HG02943 (cell line): Measurements from ENCODE around the gene NLRP3.

Source experiments
- ATAC-seq: cut with Tn5 transposase; IDR thresholded peaks from one replicate; pipeline ENCODE4 v1.9.1; 2021; ENCODE audit warnings: mild to moderate bottlenecking, low read depth, moderate library complexity; ENCODE audit not compliant: unreplicated experiment

The NLRP3 gene

GRCh38 chr1:247435030-247435758, 19.2 kb downstream of the NLRP3 start:
- no peak for ATAC-seq

GRCh38 chr1:247435759-247436147, 19.8 kb downstream of the NLRP3 start:
- ATAC-seq: no peak

DNA sequence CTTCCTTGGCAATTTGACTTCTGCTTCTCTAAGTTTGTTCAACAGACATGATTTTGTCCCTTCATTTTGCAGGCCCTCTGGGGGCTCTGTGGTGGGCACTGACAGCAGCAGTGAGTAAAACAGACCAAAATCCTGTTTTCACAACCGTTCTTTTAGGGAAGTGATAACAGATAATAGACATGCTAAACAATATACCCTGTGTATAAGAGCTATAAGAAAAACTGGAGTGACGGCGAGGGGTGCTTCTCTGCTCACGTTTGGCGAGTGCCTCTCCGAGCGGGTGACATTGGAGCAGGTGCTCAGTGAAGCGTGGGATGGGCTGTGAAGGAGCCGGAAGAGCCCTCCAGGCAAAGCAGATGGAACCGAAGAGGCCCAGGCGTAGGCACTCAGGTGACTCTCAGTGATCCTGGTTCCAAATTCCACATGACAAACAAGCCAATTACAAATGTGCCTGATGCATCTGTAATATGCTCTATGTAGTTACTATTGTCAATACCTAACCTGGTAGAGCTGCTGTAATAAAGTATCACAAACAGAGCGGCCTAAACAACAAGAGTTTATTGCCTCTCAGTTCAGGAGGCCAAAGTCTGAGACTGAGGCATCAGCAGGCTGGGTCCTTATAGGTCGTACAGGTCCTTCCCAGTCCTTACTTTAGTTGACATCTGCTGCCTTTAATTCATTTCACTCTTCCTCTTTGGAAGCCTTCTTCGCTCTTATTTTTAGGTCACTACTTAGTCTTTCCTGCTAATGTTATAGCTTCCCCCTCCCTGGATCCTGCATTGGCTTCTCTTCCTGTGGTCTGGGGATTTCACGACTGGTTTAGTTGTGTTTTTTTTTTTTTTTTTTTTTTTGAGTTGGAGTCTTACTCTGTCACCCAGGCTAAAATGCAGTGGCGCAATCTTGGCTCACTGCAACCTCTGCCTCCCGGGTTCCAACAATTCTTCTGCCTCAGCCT, 21.9 kb downstream of the NLRP3 start:
- ATAC-seq: no peak

DNA sequence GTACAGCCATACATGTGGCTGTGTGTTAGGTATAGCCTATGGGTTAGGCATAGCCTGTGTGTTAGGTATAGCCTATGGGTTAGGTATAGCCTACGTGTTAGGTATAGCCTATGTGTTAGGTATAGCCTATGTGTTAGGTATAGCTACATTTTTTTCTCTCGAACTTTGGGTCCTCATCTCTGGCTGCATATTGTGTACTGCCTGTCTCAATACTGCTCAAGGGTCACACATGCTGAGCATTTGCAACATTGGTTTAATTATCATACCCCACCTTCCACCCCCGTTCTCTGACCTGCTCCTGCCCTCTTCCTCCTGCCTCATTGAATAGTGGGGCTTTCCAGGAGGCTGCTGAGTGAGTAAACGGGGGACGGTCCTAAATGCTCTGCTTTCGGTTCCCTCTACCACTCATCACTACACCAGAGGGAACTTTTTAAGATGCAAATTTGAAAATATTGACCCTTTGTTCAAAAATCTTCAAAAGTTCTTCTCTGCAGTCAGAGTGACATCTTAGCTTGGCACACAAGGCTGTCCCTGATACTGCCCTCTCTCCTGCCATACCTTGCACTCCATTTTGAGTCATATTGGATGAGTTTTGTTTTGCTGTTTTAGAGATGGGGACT, 24.1 kb downstream of the NLRP3 start:
- ATAC-seq: peak; percentile 82

DNA sequence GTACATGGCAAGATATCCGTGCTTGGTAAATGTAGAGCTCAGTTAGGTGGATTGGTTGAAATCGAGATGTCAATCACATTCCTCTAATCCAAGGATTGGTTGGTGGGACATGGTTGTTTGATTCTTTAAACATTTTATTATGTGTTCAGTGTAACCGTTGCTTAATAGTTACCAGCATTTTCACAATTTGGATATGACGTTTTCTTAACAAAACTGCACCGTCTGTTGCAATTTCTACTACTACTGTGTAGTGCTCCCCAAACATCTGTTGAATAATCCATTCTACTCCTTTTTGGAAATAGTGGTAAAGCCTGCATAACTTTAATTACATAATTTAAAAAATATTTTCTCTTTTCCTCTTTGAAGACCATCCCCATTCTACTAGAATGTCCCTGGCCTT, 25.6 kb downstream of the NLRP3 start:
- no peak for ATAC-seq

DNA sequence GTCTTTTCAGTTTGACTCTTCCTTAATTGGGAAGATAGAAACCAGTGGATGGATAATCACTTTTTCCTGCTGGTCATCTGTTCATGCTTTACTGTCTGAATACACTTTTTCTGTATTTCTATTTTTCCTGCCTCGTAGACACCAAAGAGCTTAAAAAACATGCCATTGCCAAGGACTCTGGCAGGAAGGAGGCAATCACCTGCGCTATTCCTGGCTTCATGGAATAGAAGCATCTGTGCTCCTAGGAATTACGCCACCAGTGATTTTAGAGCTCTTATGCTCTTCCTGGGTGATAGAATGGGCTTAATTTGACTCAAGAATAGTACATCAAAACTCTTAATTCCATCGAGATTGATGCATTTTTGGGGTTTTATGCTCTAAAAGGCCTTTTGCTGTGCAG, 26.2 kb downstream of the NLRP3 start:
- ATAC-seq: no peak

DNA sequence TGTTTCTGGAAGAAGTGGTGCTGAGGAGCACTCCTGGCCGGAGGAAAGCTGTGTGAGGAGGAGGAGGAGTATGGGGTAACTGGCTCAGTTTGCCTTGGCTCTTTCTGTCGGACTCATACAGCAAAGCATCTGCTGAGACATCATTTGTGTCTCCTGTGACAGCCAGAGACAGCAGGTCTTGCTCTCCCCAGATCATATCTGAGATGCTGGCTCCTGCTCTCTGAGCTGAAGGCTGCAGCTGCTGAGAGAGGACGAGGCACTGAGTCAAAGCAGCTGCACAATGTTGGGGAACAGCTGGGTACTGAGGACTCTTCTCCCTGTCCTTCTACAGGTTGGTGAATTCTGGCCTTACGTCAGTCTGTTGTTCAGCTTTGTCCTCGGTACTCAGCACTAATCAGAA, 27.7 kb downstream of the NLRP3 start:
- ATAC-seq: no peak

DNA sequence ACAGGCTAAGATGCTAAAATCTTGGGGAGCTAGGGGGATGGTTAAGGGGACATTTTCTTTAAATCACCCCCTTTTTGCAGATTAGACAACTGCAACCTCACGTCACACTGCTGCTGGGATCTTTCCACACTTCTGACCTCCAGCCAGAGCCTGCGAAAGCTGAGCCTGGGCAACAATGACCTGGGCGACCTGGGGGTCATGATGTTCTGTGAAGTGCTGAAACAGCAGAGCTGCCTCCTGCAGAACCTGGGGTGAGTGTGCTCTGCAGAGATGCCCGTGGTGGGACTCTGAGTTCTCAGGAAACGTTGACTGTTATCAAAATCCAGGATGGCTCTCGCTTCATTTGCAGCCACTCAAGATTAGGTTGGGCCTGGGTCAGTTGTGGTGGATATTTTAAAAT, 28.6 kb downstream of the NLRP3 start:
- ATAC-seq: no peak

- no peak for ATAC-seq
Observed at GRCh38 chr1:247445526-247446356, 29.8 kb downstream of the NLRP3 start.

DNA sequence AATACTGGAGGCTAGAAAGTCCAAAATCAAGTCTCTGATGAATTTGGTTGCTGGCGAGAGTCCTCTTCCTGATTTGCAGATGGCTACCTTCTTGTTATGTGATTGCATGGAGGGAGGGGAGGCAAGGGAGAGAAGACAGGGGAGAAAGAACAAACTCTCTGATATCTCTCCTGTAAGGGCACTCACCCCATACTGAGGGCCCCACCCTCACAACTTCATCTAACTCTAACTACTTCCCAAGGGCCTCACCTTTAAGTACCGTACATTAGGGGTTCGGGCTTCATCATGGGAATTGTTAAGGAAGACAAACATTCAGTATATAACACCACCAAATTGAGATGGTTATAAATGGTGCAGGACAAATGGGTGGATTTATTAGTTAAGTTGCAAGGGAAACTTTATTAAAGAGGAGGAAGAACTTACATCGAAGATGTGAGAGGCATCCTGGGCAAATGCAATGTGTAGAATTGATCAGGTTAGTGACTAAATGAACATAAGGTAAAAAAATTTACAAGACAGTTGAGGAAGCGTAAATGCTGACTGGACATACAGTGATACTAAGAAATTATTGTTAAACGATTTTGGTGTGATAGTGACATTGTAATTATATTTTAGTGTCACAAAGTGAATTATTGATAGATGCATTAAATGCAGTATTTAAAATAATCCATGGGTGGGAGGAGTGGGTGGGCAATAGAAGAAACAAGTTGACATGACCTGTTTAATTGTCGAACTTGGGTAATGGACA, 31.4 kb downstream of the NLRP3 start:
- no peak for ATAC-seq

- no peak for ATAC-seq
Observed at GRCh38 chr1:247448107-247448791, 32.3 kb downstream of the NLRP3 start.

GRCh38 chr1:247451388-247452010, 35.5 kb downstream of the NLRP3 start:
- ATAC-seq: no peak

GRCh38 chr1:247452447-247453039, 36.6 kb downstream of the NLRP3 start:
- no peak for ATAC-seq

- no peak for ATAC-seq
Observed at GRCh38 chr1:247453245-247453644, 37.3 kb downstream of the NLRP3 start.

DNA sequence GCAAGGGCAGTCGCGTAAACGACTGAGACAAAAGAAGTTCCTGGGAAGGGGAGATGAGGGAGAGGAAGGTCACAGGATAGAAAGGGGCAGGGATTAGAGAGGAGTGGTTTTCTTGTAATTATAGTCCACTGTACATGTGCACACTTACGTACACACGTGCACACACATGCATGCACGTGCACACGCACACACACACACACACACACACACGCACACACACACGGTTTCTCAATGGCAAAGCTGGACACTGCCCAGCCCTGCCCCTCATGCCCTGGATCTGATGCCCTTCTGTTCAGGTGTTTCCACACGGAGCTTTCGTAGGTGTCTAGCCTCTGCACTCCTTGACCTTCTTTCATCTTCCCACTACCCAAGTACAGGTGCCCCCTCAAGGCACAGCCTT, 38.0 kb downstream of the NLRP3 start:
- no peak for ATAC-seq

DNA sequence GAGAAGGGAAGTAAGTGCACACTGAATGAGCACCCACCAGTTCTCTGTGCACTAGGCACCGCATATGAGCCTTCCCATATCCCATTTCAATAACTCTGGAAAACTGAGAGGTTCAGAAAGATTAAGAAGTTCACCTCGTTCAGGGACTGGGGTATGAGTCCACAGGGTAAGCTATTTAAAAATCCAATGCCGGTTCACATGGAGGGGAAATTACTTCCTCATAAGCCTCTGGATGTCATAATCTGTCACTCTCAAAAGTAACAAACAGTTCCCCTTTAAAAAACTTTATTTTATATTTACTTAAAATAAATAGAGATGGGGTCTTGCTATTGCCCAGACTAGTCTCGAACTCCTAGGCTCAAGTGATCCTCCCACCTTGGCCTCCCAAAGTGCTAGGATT, 40.0 kb downstream of the NLRP3 start:
- ATAC-seq: no peak

DNA sequence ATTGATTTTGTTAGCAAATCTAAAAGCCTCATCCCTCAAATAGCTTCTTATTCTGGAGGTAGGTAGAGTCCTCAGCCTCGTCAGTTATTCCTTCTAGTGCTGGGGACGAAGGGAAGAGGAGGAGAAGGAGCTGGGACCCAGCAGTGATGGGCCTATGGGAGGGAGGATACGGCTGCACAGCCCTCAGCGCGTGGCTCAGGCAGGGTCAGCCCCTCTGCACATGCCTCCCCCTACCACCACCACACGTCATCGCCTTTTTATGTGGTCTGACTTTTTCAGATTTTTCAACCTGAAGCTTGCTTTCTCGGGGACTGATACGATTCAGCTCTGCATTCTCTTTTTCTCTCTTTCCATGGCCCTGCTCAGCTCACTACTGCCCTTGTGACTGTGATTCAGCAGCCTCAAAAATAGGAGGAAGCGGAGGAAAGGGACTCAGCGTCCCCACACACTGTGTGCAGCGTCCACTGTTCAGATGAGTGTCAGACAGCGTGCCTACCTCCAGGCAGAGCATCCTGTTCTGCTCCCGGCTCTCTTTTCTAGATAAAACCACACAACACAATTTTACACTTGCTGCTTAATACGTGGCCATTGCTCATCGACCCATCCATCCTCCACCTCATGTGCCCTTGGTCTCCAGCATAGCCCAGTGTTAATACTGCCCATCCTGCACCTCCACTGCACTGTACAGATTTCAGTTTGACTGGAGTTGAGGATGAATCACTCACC, 41.1 kb downstream of the NLRP3 start:
- ATAC-seq: no peak

GRCh38 chr1:247459507-247459906, 43.5 kb downstream of the NLRP3 start:
- no peak for ATAC-seq
